Measurements from ENCODE around the gene ITPRIPL1.
"Not testable (repeated sequence)": the region's sequence is repeated elsewhere in the genome, so short reads cannot be mapped to it uniquely, and the experiment has no call there.

The ITPRIPL1 gene, protein sequence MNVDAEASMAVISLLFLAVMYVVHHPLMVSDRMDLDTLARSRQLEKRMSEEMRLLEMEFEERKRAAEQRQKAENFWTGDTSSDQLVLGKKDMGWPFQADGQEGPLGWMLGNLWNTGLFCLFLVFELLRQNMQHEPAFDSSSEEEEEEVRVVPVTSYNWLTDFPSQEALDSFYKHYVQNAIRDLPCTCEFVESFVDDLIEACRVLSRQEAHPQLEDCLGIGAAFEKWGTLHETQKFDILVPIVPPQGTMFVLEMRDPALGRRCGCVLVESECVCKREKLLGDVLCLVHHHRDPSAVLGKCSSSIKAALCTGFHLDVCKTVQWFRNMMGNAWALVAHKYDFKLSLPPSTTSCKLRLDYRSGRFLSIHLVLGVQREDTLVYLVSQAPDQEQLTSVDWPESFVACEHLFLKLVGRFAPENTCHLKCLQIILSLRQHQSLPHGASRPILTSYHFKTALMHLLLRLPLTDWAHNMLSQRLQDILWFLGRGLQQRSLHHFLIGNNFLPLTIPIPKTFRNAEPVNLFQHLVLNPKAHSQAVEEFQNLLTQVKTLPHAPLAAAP

DNA sequence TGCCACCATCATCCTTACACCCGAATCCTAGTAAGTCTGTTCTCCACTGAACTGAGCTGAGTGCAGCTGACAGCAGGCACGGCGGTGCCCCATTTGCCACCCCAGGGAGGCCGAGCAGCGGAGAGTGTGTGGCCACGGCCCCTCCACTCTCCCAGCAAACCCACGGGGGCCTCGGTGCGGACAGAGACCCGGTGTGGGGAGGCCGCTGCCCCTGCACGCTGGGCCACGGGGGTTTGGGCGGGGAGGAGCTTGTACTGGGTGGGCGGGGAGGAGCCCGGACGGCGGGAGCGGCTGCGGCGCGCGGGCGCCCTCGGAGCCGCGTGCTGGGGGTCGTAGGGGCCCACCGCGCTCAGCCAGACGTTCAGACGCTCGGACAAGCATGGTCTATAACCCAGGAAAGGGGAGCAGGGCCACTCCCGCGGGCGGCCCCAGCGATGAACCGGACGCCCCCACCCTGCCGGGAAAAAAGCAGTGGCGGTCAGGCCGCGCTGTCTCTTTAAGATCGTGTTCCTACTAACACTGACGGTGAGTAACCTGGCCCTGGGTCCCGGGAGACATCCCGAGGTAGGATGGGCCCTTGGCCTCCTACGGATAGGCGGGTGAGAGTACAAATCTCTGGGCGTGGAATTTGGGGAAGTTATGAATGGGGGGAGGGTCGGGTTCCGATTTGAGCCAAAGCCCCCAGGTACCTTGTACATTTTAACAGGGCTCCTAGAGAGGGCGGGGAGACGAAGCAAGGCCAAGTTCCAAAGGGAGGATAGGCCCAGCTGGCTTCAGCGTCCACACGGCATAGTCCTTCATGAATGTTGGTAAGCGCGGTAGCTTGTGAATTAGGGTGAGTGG is at the start of gene ITPRIPL1:
TSS of gene ITPRIPL1 (plus strand) at position 277 of the 843 bp plus-strand sequence. CDS start at position 800, 523 bp downstream.
- DNase-seq, result no peak

DNA sequence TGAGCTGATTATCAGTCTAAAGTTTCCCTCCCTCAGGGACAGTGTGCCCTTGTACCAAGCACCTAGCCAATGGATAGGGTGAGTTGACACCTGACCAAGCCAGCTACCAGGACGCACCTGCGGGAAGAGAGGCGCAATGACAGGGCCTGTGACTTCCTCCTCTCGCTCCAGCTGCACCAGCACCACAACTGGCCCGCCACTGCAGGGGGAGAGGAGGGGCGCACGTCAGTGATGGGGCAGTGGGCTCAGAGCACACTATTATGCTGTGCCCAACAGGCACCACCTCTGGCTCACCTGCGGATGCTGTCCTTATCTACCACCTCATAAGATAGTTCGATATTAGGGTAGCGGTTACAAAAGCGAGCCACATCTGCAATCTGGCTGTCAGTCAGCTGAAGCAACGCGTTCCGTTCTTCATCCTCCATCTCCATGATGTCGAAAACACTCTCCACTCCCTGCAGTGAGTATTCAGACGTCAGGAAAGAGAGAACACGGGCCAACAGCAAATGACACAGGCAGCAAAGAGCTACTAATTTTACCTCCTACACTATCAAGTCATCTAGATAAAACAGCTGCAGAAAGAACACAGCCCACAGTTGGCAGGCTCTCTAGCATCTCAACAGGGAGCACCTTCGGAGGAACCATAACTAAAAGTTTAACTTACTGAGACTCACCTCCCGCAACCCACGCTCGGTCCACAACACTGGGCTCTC is 48.2 kb upstream of the ITPRIPL1 start:
- no peak for DNase-seq

DNA sequence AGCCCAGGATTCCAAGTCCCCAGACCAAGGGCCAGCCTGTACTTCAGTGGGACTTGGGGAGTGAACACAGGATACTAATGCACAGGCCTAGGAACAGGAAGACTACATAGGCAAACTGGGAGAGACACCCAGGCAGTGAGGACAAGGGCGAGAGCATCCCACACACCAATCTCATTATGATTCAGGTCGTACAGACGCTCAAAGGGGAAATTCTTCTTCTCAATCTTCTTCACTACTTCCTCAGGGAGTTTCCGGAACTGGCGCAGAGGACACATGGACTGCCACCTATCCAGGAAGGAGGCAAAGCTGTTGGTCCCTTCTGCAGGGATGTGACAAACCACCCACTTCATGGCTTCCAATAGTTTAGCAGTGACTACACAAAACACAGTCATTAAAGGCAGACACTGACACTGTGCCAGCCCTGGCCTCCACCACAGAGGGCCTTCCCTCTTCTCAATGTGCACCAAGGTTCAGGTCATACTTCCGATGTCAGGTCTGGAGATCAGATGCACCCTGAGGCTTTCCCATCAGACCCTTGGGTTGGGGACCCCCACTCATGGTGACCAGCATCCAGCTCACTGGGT is 37.8 kb upstream of the ITPRIPL1 start:
- no peak for DNase-seq

DNA sequence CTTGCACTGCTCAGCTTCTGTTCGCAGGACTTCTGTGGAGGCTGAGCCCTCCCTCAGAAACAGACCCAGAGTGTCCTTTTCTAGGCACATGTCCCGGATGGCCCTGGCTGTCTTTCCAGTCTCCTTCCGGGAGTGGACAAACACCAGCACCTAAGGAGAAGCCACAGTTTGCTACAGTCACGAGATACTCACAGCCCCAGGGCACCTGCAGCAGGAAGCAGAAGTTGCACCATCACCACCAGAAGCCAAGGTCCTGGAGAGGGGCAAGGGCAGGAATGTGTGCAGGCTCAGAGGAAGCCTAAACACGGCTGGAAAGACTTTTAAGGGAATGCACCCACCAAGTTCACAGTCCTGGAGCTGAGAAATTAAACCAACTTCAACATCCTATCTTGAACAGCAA is 33.4 kb upstream of the ITPRIPL1 start:
- no peak for DNase-seq

DNA sequence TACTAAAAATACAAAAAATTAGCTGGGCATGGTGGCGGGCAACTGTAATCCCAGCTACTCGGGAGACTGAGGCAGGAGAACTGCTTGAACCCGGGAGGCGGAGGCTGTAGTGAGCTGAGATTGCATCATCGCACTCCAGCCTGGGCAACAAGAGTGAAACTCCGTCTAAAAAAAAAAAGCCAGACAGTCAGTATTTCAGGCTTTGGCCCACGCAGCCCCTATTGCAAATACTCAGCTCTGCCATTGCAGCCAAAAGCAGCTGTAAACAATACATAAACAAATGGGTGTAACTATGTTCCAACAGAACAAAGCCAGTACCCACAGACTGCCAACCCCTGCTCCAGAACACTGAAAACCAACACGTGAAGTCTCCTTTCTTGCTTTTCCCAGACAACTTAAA is 30.8 kb upstream of the ITPRIPL1 start:
- not testable (repeated sequence) for DNase-seq

DNA sequence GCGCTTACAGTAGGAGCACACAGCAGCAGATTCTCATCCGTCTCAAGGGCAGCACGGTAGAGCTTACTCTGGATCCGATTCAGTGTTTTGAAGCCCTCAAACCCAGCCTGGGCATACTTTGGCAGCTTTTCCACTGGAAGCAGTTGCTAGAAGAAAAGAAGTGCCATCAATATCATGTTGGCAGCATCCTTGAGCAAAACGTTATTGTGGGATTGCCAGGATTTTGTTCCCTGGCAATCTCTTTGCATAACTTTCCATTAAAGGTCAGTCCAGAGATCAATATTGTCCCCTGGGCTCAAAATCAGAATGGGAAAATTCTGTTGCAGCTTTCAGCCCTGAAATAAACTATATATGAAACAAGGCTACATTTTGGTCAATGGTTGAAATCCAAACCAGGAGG is 28.2 kb upstream of the ITPRIPL1 start:
- no peak for DNase-seq

DNA sequence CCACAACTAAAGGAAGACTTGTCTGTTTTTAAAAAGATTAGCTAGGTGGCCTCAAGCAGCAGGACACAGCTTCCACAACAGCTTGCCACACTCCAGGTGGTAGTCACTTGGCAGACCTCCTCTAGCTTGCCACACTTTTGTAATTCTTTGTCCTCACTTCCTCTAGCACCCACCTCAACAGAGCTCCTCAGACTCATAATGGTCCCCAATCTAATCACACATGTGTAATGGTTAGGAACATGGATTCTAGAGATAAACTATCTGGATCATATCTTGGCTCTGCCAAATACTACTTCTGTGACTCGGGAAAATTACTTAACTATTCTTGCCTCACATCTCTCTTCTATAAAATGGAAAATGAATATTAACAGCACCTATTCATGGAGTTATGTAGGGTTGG is 23.3 kb upstream of the ITPRIPL1 start:
- DNase-seq, result no peak

DNA sequence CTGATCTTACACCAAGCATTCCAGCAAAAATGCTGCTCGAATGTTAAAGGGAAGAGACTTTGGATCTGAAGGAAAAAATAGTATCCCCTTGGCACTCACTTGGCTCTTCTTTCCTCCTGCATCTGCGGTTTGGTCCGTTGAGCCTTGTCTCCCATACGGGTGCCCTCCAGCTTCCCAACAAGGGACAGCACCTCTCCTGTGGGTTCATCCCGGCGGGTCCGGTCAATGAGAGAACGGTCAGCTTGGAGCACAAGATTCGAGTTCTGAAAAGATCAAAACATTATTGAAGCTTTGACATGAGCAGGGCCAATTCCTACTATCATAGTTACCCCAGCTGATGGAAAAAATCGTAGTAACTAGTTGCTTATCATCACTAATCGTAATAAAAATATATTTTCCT is 20.5 kb upstream of the ITPRIPL1 start:
- no peak for DNase-seq

DNA sequence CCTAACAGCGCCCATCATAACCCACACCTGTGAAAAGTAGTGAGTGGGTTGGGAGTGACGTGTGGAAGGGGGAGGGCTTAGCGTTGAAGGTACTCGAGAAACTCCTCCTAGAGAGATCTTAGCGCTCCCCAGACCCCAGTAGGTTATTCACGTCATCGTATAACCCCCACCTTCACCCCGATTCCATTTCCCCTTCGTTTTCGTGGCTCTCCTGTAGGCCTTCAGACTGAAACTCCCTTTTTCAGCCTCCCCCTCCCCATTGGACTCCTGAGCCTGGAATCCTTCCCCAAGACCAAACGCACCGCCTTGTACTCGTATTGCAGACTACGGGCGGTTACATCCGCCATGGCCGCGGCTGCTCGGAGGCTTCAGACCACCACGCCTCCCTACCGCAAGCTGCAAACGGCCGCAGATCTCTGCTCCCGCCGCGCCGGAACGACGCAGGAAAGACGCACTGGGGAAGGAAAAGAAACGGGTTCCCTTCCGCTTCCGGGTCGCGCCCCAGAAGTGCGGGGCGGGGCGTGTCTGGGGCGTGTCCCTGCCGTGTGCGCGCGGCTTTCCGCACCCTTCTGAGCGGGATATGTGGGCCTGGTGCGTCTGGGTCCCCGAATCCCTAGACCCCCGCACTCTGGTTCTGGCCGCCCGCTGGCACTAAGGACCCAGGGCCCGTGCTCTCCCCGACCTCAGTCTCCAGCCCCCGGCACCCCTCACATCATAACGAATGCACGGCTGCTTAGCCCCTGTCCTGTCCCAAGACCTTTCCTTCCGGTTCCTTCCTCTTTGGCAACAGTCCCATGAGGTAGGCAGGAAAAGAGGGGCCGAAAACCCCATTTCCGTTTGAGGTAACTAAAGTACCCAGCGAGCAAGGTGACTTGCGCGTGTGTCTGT is 19.8 kb upstream of the ITPRIPL1 start, which contains the start of gene SNRNP200:
TSS of gene SNRNP200 (minus strand) at position 456 of the 888 bp plus-strand sequence. CDS start at position 347, 109 bp downstream.
- DNase-seq, result peak; percentile 72

DNA sequence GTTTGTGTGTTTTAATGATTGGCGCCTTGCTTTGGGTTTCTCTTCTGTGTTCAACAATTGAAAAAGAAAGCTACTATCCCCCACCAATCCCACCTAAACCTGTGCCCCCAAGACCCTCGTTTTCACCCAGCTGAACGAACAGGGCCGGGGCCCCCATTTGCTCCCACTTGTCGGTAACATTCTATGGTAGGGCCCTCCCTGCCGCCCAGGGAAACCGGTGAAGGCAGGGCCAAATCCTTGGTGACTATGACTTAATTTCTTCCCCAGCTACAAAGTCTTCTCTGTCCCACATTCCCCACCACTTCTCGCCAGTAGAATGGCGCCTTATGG is 19.2 kb upstream of the ITPRIPL1 start:
- DNase-seq, result no peak

DNA sequence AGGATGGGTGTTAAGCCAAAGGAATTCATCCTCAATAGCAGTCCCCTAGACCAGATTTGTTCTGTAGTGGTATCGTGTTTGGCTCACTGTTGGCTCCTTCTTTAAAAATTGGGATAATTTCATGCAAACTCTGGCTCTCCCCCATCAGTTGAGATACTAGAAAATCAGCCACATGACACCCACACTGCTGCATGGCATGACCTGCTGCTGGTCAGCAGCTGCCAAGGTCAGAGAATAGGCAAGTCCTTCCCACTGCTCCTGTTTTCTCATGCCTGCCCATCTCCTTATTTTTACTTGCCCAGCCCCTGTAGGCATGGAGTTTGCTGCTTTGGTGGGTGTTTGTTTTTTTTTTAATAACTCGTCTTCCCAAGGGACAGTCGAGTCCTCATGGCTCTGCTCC is 18.7 kb upstream of the ITPRIPL1 start:
- DNase-seq, result no peak

DNA sequence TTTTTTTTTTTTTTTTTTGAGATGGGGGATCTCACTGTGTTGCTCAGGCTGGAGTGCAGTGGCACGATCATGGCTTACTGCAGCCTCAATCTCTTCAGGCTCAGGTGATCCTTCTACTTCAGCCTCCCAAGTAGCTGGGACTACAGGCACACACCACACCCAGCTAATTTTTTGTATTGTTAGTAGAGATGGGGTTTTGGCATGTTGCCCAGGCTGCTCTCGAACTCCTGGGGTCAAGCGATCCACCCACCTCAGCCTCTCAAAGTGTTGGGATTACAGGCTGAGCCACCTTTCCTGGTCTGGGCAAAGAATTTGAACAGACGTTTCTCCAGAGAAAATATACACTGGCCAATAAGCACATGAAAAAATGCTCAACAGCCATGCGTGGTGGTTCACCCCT is 16.9 kb upstream of the ITPRIPL1 start:
- no peak for DNase-seq

DNA sequence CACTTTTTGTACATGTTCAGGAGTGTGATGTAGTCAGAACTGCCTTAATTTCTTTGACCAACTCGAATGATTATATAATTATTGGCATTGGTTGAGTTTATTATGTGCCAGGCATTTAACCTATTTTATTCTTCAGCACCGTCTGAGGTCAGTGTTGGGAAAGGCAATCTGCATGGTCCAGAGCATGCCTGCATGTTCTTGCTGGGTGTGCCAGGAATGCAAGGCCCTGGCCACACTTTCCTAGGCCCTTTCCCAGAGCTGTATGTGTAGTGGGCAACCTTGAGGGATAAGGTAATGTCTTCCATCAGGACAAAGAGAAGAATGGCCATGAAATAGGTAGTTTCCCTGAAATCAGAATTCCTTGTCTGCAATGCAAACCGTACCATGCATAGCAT is 10.1 kb upstream of the ITPRIPL1 start:
- no peak for DNase-seq

DNA sequence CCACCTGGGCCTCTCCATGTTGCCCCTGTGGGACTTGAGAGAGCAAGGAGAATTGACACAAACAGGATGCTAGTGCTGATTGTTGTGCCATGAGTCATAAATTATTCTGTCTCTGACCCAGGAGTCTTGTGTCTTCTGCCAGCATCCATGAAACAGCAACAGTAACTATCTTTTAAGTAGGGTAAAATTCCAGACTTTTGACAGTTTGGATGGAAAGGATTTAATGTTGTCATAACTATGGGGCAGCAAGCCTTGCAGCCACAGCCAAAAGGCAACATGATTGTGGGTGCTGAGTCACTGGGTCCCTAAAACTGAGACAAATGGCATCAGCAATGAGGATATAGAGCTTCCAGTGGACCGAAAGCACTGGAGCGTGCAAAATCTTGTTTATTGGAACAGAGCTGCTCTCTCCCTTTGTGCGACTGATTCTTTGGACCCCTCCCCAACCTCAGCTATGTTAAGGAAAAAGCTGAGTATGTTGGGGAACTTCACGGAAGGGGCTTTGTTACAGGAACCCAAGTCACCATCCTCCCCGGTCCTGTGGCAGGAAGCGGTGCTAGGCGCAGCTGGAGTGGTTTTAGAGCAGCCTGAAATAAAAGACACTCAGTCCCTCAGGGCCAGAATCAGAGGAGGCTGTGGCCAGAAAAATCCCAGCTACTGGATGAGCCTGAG is 9.6 kb upstream of the ITPRIPL1 start:
- DNase-seq, result no peak

DNA sequence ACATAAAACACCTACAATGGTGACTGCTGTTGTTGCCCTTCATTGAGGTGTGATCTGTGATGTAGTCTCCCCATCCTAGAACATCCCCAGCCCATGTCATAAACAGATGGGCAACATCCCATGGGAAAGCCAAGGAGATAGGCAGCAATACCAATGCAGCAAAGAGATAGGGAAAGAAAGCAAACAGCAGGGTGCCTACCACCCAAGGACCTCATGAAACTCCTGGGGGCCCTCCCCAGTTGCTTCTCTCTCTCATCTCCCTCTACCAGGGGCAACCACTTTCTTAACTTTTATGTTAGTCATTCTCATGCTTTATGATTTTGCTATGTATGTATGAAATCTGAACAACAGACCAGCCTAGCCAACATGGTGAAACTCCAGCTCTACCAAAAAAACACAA is 8.1 kb upstream of the ITPRIPL1 start:
- no peak for DNase-seq

DNA sequence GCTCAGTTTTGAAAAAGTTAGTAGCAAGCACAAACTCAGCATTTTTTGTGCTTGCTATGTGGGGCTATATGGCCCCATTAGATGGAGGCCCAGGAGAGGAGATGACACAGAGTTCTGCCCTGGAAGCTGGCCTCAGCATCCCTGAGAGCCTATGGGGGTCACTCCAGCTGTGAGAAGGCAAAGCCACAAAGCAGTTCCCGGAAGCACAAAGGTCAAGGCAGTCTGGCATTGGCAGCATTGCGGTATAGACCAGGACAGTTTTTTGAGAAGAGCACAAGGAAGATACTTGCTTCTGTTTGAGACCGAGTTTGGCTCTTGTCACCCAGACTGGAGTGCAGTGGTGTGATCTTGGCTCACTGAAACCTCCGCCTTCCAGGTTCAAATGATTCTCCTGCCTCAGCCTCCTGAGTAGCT is 7.5 kb upstream of the ITPRIPL1 start:
- DNase-seq, result no peak

DNA sequence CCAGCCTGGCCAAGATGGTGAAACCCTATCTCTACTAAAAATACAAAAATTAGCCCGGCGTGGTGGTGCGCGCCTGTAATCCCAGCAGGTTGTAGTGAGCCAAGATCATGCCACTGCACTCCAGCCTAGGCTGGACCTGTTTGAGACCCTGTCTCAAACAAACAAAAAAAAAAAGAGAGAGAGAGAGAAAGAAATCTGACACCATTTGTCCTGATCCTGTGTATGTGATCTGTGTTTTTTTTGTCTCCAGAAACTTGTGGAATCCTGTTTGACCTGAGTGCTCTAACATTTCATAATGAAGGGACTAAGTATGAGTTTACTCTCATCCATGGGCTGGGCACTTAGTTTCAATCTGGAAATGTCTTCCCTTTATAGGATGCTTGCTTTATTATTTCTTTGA is 6.4 kb upstream of the ITPRIPL1 start:
- no peak for DNase-seq

DNA sequence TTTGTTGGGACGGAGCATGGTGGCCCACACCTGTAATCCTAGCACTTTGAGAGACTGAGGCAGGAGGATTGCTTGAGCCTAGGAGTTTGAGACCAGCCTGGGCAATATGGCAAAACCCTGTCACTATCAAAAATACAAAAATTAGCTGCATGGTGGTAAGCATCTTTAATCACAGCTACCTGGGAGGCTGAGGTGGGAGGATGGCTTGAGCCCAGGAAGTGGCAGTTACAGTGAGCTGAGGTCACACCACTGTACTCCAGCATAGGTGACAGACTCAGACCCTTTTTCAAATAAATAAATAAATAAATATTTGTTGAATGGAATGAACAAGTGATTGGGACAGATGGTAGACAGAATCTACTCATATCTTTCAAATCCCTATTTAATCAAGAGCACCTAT is 5.7 kb upstream of the ITPRIPL1 start:
- no peak for DNase-seq

DNA sequence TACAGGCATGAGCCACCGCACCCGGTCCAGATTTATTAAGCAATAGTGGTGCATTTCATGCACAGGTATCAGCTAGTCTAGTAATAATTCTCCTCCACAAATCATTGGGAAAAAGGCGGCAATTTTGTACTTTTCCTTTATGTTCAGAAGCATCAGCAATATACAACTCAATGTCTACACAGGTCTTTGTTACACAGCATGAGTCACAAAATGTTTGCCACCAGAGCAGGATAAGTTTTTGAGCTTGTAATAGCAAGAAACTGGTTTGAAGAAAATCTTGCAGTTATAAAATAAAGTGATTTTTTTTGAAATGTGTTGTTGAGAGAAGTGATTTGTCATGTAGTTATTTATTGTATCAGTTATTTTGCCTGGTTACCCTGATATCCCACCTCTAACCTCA is 4.8 kb upstream of the ITPRIPL1 start:
- DNase-seq, result no peak

DNA sequence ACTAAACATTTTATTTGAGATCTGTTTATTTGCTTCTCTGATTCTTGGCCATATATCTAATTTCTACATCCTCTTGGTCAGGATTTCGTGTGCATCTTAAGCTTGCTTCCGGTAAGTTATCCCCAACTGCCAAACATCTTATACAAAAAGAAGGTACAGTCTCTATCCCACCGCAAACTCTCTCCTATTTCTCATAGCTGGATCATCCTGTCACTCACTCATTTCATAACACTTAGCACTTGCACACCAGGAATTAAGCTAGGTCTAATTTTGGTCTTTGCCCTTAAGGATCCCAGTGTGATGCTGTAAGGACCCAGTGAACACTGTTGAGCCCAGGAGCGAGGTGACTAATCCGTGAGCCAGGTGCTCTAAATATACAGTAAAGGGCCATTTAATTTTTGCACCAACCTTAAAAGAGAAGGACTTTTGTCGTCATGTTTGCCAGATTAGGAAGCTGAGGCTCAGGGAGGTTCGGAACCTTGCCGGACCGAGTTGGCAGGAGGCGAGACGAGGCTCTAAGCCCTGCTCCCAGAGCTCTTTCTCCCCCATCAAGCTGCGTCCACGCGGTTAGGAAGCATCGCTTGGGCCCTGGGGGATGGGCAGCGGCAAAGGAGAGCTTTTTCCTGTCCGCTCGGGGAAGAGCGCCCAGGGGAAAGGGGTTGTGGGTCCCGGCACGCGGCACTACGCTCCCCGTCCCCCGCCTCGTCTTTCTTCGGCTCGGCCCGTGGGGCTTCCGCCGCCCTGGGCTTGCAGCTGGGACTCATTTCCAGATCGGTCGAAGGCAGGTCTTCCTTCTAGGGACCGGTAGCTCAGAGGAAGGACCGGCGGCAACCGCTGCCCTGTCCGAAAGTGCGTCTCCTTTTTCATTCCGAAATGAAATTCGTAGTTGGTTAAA is 4.1 kb upstream of the ITPRIPL1 start:
- DNase-seq, result no peak

Measured in DMS79 (cell line).